ES-I3 (cell line): Measurements from ENCODE around the gene GNG14.

Experiments
- H3K36me3 ChIP-seq: 2 replicates; pipeline ENCODE4 v1.6.1; 2013; ENCODE audit warnings: mild to moderate bottlenecking, low read length, control low read depth, moderate library complexity; ENCODE audit not compliant: insufficient read depth
- H3K4me1 ChIP-seq: 2 replicates; pipeline ENCODE4 v1.6.1; 2013; ENCODE audit warnings: mild to moderate bottlenecking, control low read depth, low read length; ENCODE audit not compliant: insufficient read depth
- H3K9ac ChIP-seq: 2 replicates; pipeline ENCODE4 v1.6.1; 2013; ENCODE audit warnings: low read depth, mild to moderate bottlenecking, low read length, moderate library complexity
- H3K9me3 ChIP-seq: 2 replicates; pipeline ENCODE4 v1.6.1; 2013; ENCODE audit warnings: mild to moderate bottlenecking, low read length, moderate library complexity; ENCODE audit not compliant: control insufficient read depth, insufficient read depth

The GNG14 gene

GRCh38 chr19:12657966-12658365 is 29.8 kb upstream of the GNG14 start:
- H3K4me1 ChIP-seq: peaks cover 4% of the 10 kb centered on the region; the same call in 1 of the 2 replicates
- no peak overlapping the region for H3K9ac ChIP-seq
- H3K9me3 ChIP-seq: no peaks in the 10 kb centered on the region
- 0 out of 2 replicates have a peak, but pooled peaks cover 7% of the 10 kb centered on the region for H3K36me3 ChIP-seq

DNA sequence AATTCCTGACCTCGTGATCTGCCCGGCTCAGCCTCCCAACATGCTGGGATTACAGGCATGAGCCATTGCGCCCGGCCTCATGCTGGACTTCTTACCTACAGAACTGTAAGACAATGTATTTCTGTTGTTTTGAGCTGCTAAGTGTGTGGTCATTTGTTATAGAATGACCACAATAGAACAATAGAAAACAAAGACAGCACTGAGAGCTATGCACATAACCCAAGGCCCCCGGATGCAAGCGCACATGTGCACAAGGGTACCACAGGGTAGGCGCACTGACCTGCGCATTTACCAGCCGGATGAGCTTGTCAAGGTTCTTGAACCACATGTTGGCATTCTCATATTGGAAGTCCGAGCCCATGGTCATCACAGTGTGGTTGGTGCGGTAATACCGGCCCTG is 26.8 kb upstream of the GNG14 start:
- no peaks in the 10 kb centered on the region; the same call in 1 of the 2 replicates for H3K36me3 ChIP-seq
- no peaks in the 10 kb centered on the region for H3K9me3 ChIP-seq
- peaks cover 4% of the 10 kb centered on the region; the same call in 1 of the 2 replicates for H3K4me1 ChIP-seq
- H3K9ac ChIP-seq: no peak overlapping the region

DNA sequence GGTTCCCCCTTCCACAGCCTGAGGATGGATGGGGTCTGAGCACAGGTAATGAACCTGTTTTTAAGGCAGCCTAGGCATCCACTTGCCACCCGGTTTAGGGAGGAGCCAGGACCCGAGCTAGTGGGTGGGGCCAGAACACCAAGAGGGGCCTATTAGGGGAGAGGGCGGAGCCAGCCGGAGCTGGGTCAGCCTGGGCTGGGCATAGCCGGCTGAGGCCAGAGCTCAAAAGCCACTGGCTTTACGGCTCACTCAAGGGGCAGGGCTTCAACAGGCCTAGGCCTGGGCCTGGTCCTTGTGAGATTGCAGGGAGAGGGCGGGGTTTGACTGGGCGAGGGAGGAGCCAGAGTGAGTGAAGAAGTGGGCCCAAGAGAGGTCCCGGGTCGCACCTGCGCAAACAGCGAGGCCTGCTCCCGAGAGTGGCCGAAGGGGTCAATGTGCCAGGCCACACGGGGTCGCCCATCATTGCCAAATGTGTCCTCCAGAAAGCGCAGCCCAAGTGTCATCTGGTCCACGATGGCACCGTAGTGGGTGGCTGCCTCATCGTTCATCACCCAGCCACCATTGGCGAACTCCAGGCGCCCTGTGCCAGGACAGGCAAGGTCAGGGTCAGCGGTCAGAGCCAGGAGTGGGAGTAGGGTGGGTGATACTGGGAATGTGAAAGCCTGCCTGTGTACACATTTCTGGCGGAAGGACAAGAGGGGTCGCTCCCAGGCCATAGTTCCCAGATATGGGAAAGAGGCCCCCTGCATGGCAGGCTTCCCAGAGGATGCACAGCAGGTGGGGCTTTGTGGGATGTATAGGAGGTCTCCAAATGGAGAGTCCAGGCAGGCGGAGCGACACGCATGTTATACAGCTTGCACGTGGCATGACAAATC is 23.2 kb upstream of the GNG14 start:
- Histone ChIP-seq H3K9ac (no peak overlapping the region), H3K9me3 (no peaks in the 10 kb centered on the region), H3K4me1 (no peaks in the 10 kb centered on the region), H3K36me3 (no peaks in the 10 kb centered on the region; the same call in 1 of the 2 replicates)

GRCh38 chr19:12665281-12665573 is 22.6 kb upstream of the GNG14 start:
- Histone ChIP-seq H3K4me1 (no peaks in the 10 kb centered on the region), H3K9me3 (no peaks in the 10 kb centered on the region), H3K9ac (no peak overlapping the region)

GRCh38 chr19:12665671-12666264 is 22.0 kb upstream of the GNG14 start:
- peak overlapping the region; percentile 68 for H3K9ac ChIP-seq
- H3K36me3 ChIP-seq: no peaks in the 10 kb centered on the region; the same call in 1 of the 2 replicates

More at GRCh38 chr19:12665281-12665573, 22.6 kb upstream of the GNG14 start:
- H3K36me3 ChIP-seq: no peaks in the 10 kb centered on the region; the same call in 1 of the 2 replicates

DNA sequence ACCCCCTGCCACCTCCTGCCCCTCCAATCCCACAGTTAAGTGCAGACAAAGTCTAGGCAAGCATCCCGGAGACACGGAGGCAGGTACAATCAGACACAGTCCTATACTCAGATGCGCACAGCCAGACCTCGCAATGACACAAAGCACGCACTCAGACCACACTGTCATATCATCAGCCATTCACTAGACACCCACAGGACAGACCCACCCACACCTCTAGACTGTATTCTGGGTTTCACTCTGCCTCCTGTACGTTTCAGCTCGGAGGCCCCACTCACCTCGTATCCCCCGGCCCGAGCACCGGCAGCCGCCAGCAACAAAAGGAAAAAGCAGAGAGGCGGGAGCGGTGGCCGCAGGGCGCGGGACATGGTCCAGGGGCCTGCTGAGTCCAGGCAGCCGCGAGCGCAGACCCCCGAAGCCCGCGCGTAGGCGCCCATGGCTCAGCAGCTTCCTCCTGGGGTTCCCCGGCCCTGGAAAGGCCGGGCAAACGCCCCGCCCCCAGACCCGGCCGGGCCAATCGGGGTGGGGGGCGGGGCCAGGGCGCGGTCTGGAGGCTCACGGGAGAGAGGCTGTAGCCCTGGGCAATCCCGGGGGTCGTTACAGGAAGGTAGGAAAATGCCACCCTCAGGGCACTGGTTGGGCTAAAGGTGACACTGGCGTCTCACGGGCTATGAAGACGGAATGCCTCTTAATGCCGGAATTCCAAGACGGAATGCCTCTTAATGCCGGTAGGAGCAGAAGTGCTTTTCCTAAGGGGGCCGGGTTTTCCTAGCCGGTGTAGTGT is 21.3 kb upstream of the GNG14 start, which contains the start of the genes MAN2B1 and WDR83:
TSS of gene MAN2B1 (minus strand) at position 478 of the 784 bp plus-strand sequence. CDS start at position 437, 41 bp downstream.
TSS of gene WDR83 (plus strand) at position 543 of the 784 bp plus-strand sequence. CDS start 2,984 bp downstream, outside the sequence.
- Histone ChIP-seq H3K4me1 (no peaks in the 10 kb centered on the region), H3K9me3 (no peaks in the 10 kb centered on the region), H3K36me3 (no peaks in the 10 kb centered on the region; the same call in 1 of the 2 replicates), H3K9ac (peak within 1 kb of the TSS; percentile 68)

More at GRCh38 chr19:12665671-12666264, 22.0 kb upstream of the GNG14 start:
- H3K9me3 ChIP-seq: no peaks in the 10 kb centered on the region
- no peaks in the 10 kb centered on the region for H3K4me1 ChIP-seq

DNA sequence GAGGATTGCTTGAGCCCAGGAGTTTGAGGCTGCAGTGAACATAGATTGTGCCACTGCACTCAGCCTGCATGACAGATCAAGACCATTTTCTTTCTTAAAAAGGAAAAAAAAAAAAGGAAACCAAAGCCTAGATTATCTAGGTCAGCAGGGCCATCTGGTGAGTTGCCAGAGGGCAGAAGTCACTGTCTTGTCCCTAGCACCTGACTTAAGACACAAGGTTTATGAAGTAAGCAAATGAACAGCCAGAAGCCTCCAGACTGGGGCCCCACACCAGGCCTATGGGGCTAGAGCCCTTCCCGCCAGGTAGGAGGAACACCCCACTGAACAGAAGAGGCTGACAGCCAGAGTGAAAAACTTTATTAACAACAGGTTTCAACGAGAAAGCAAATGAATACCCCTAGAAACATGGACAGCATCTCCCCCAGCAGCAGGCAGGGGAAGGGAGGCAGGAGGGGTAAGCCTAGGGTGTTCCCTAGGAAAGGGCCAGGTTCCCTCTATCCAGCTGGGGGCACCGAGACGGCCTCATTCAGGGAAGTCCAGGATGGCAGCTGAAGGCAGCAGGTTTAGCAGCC is 20.0 kb upstream of the GNG14 start:
- H3K4me1 ChIP-seq: no peaks in the 10 kb centered on the region
- no peaks in the 10 kb centered on the region; the same call in 1 of the 2 replicates for H3K36me3 ChIP-seq
- H3K9ac ChIP-seq: no peak overlapping the region
- H3K9me3 ChIP-seq: no peaks in the 10 kb centered on the region

- H3K9me3 ChIP-seq: no peaks in the 10 kb centered on the region
- peak overlapping the region; percentile 81 for H3K9ac ChIP-seq
- H3K4me1 ChIP-seq: no peaks in the 10 kb centered on the region
- H3K36me3 ChIP-seq: no peaks in the 10 kb centered on the region; the same call in 1 of the 2 replicates
Observed at GRCh38 chr19:12668346-12668745, 19.5 kb upstream of the GNG14 start.

- Histone ChIP-seq H3K36me3 (no peaks in the 10 kb centered on the region), H3K9ac (peak overlapping the region; percentile 81), H3K4me1 (no peaks in the 10 kb centered on the region), H3K9me3 (no peaks in the 10 kb centered on the region)
Observed at GRCh38 chr19:12668932-12669269, 18.9 kb upstream of the GNG14 start.

- no peaks in the 10 kb centered on the region for H3K4me1 ChIP-seq
- no peaks in the 10 kb centered on the region for H3K36me3 ChIP-seq
- H3K9ac ChIP-seq: peak overlapping the region; percentile 81
- H3K9me3 ChIP-seq: no peaks in the 10 kb centered on the region
Observed at GRCh38 chr19:12669270-12670158, 18.3 kb upstream of the GNG14 start.

DNA sequence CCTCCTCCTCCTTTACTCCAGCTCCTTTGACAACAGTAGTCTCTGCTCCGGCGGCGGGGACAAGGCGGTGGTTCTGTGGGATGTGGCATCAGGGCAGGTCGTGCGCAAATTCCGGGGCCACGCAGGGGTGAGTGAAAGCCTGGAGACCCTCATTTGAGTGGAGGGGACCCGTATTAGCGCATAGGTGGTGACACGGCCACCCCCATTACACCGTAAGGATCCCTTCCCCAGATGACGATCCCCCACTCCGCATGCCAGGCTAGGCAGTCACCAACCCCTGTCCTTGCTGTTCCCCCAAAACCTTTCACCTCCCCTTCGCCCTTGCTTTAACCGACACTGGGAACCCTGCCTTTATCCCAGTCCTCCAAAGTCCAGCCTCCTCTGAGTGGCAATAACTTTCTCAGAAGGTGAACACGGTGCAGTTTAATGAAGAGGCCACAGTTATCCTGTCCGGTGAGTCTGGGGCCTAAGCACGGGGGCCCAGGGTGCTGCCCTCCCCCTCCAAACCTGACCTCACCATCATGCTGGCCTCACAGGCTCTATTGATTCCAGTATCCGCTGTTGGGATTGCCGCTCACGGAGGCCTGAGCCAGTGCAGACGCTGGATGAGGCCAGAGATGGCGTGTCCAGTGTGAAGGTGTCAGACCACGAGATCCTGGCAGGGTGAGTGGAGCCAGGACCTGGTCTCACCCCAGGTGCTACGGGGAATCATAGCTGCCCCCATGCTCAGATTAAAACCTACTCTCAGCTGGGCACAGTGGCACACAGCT is 17.5 kb upstream of the GNG14 start:
- H3K4me1 ChIP-seq: no peaks in the 10 kb centered on the region
- H3K9ac ChIP-seq: peak overlapping the region; percentile 81
- no peaks in the 10 kb centered on the region for H3K36me3 ChIP-seq
- no peaks in the 10 kb centered on the region for H3K9me3 ChIP-seq

DNA sequence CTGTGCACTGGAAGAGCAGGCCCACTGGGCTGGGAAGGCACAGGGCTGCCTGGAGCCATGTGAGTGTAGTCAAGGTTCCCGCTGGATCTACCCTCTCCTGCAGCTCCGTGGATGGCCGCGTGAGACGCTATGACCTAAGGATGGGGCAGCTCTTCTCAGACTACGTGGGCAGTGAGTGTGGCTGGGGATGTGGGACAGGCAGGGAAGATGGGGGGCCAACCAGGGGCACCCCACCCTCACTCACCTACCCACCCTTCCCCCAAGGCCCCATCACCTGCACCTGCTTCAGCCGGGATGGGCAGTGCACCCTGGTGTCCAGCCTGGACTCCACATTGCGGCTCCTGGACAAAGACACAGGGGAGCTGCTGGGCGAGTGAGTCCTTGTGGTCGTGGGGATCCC is 15.1 kb upstream of the GNG14 start:
- no peaks in the 10 kb centered on the region for H3K36me3 ChIP-seq
- H3K9ac ChIP-seq: no peak overlapping the region
- no peaks in the 10 kb centered on the region for H3K4me1 ChIP-seq
- no peaks in the 10 kb centered on the region for H3K9me3 ChIP-seq

DNA sequence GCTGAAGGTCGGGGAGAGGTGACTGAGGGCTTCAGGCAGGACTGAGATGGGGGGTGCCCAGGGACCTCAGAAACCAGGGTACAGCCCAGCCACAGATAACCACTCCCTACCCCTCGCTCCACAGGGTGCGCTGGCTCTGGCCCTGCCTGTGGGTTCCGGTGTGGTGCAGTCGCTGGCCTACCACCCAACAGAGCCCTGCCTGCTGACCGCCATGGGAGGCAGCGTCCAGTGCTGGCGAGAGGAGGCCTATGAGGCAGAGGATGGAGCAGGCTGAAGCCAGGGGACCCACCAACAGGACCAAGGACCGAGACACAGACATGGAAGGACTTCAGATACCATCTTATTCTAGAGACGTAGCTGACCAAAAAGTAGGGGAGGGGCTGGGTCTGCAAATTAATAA is 12.4 kb upstream of the GNG14 start:
- no peak overlapping the region for H3K9ac ChIP-seq
- peaks cover 8% of the 10 kb centered on the region; the same call in 1 of the 2 replicates for H3K36me3 ChIP-seq
- no peaks in the 10 kb centered on the region for H3K4me1 ChIP-seq
- H3K9me3 ChIP-seq: no peaks in the 10 kb centered on the region
